GM19023 (cell line): ENCODE results near the gene ALDH9A1.
"Not testable (repeated sequence)": the region's sequence is repeated elsewhere in the genome, so short reads cannot be mapped to it uniquely, and the experiment has no call there.

Source experiments
- ATAC-seq: cut with Tn5 transposase; IDR thresholded peaks from one replicate; pipeline ENCODE4 v1.9.1; 2021; ENCODE audit warnings: mild to moderate bottlenecking, moderate library complexity; ENCODE audit not compliant: unreplicated experiment

The ALDH9A1 gene

DNA sequence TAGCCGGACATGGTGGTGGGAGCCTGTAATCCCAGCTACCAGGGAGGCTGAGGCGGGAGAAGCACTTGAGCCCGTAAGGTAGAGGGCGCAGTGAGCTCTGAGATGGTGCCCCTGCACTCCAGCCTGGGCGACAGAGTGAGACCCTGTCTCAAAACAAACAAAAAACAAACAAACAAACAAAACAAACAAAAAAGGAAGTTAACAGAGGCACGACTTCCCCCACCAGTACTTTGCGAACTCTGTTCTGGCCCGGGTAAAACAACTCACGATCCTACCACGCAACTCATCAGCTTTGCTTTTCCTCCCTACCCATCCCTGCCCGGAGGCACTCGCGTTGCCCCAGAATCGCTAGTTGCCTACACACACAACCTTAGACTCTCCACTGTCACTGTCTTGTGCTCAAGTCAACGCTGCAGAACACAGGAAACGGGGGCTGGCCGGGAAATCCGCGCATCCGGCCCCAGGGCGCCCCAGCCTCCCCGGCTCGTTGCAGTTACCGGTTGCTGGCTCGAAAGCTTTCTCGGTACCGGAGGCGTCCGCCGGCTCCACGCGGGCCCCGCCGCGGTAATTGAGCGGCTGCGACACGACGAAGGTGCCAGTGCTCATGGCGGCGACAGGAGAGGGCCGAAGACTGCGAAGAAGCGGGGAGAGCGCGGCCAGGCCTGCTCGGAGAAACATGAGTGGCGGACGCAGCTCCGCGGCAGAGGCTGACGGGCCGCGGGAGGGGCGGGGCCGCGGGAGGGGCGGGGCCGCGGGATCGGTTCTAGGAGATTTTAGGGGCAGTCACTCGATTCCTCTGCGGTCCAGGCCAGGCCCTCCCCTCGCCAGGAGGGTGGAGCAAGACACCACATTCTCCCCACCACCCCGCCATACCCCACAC is at the start of gene ALDH9A1:
Gene ALDH9A1 (minus strand): TSS at position 682 of the 880 bp plus-strand sequence. CDS start 4 bp downstream, at position 678.
- ATAC-seq = peak; percentile 95

GRCh38 chr1:165747632-165748447 is 49.5 kb upstream of the ALDH9A1 start:
- ATAC-seq = no peak

DNA sequence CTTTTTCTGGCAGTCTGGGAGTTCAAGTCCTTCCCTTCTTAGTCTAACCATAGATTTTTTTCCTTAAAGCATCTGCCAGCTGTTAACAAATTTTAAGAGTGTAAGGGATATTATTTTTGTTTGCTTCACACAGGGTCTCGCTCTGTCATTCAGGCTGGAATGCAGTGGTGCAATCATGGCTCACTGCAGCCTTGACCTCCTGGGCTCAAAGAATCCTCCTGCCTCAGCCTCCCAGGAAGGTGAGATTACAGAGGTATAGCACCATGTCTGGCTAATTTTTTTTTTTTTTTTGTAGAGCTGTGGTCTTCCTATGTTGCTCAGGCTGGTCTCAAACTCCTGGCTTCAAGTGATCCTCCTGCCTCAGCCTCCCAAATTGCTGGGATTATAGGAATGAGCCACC is 46.6 kb upstream of the ALDH9A1 start:
- ATAC-seq = not testable (repeated sequence)

- no peak for ATAC-seq
Measured at GRCh38 chr1:165742194-165742593, 43.8 kb upstream of the ALDH9A1 start.

DNA sequence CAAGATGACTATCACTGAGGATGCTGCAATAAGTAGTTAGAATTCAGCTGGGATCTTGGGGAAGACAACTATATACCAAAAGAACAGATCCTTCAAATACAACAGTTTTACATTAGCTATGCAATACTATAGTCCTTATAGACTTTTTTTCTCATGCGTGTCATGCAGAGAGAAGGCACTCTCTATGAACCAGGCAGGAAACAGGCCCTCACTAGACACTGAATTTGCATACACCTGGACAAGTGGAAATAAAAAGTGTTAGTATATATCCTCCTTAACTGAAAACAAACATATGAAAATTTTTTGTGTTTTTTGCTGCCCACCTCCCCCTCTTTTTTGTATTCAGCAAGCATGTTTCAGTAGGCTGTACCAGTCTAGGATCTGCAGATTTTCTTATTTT is 40.4 kb upstream of the ALDH9A1 start:
- ATAC-seq = peak; percentile 98

DNA sequence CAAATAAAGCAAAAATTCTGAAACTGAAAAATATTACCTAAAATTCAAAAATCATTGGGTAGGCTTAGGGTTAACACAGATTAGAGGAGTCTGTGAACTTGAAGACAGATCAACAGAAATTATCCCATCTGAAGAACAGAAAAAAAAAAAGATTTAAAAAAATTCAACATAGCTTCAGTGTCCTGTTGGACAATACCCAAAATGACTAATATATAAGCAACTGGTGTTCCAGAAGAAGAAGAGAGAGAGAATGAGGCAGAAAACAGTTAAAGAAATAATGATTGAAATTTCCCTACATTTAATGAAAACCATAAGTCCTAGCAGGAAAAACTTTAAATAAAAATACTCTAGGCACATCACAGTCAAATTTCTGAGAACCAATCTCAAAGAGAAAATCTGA is 38.8 kb upstream of the ALDH9A1 start:
- no peak for ATAC-seq

DNA sequence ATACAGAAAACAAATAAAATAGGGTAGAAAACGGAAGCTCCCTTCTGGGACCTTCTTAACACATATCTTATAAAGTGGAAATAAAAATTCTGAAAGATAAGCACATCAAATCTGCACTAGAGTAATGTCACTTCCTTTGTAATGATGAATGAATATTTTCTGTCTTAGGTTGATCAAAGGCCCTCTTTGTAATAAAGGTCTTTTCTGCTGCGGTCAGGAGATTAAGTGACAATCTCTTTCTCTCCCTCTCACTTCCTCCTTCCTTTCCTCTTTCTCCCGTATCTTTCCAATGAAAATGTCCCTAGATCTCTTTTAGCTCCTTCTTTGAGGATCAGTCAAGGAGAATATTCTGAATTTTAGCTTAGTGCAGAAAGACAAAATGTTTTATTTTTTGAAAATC is 36.5 kb upstream of the ALDH9A1 start:
- no peak for ATAC-seq

- no peak for ATAC-seq
Measured at GRCh38 chr1:165726841-165727240, 28.5 kb upstream of the ALDH9A1 start.

DNA sequence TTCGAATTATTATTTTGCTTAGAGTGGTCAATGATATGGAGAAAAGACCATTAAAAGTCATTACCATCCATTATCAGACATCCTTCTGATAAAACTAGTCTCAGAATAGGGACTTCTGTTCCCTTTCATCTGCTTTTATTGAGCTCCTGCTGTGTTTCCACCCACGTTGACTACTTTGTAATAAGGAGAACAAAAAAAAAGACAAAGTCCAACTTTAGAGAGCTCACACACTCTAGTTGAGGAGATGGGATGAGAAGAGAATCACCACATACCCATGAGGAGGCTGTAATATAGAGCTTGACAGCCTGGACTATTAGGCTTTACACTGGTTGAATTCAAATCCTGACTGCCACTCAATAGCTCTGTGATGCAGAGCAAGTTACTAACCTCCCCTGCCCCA is 27.8 kb upstream of the ALDH9A1 start:
- ATAC-seq = no peak

DNA sequence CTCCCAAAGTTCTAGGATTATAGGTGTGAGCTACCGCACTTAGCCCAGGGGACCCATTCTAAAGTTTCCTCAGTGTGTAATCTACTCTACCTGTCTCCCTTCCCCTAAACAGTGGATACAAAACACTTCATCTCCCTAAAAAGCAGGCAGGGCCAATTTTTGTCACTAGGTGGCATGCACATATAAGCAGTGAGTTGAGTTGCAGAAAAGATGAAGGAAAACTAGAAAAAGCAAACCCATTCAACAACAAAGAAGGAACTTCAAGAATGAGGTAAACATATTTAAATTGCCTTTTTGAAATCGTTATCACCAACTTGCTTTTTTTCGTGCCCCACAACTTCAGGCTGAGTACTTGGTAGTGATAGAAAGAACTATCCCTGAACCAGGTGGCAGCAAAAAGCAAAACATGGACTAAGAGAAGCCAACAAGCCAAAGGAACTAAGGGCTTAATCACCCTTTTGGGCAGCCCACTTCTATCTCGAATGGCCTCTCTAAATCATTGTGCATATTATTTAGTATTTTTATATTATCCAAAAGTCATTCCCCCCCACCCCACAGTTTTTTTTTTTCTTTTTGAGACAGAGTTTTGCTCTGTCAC is 19.7 kb upstream of the ALDH9A1 start:
- no peak for ATAC-seq

DNA sequence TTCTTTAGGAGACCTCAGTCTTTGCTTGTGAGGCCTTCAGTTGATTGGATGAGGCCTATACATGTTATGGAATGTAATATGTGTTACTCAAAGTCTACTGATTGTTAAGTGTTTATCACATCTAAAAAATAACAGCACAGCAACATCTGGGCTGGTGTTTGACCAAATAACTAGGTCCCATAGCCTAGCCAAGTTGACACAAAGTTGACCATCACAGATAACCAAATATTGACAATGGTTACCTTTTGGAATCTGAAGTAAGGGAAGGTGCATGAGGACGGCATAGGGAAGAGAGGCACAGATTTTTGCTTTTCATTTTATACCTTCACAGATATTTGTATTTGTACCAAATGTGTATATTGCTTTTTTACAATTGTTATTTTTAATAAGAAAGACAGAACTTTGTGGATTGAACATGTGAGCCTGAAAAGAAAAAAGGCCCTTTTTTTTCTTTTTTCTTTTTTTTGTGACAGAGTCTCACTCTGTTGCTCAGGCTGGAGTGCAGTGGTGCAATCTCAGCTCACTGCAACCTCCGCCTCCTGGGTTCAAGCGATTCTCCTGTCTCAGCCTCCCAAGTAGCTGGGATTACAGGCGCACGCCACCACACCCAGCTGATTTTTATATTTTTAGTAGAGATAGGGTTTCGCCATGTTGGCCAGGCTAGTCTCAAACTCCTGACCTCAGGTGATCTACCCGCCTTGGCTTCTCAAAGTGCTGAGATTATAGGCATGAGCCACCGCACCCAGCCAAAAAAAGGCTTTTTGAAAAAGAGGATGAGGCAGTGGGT is 18.1 kb upstream of the ALDH9A1 start:
- ATAC-seq = not testable (repeated sequence)

DNA sequence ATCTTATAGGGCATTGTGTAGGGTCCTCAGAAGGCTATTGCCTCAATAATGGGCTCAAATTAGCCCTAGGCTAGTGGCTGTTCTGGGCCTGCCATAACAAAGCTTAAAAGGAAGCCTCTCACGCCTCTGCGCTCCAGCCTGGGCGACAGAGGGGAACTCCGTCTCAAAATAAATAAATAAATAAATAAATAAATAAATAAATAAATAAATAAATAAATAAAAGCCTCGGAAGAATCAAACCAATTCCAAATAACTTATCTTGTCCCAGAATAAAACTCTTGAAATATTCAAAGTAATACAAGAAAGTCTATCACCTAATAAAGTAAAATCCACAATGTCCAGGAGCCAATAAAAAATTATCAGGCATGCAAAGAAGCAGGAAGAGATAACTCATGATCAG is 14.4 kb upstream of the ALDH9A1 start:
- no peak for ATAC-seq

- no peak for ATAC-seq
Measured at GRCh38 chr1:165707984-165708706, 9.8 kb upstream of the ALDH9A1 start.

- no peak for ATAC-seq
Measured at GRCh38 chr1:165703648-165704047, 5.3 kb upstream of the ALDH9A1 start.

DNA sequence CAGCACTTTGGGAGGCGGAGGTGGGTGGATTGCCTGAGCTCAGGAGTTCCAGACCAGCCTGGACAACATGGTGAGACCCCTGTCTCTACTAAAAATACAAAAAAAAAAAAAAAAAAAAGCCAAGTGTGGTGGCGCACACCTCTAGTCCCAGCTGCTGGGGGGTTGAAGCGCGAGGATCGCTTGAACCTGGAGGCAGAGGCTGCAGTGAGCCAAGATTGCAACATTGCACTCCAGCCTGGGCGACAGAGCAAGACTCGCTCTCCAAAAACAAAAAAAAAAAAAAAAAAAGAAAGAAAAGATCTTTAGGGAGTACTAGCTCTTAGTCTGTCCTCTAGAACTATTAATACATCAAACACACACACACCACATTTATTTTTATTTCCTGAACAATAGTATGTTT is 3.6 kb upstream of the ALDH9A1 start:
- ATAC-seq = not testable (repeated sequence)

DNA sequence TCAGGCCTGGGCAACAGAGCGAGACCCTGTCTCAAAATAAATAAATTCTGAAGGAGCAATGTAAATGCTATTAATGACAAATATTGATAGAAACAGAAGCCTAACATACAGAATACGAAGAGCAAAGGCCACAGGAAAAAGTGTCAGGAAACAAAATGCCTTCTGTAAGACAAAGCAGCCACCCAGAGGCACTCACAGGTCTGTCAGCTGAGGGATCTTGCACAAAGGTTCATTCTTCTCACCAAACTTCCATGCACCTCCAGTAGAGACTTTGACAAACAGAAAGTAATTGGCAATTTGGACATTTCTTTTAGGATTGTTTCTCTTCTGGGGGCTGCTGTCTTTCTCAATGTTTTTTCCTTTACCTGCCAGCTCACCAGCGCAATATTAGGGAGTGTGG is 1.2 kb upstream of the ALDH9A1 start:
- no peak for ATAC-seq

- peak; percentile 8 for ATAC-seq
Measured at GRCh38 chr1:165698761-165699052, 345 bp upstream of the ALDH9A1 start.

DNA sequence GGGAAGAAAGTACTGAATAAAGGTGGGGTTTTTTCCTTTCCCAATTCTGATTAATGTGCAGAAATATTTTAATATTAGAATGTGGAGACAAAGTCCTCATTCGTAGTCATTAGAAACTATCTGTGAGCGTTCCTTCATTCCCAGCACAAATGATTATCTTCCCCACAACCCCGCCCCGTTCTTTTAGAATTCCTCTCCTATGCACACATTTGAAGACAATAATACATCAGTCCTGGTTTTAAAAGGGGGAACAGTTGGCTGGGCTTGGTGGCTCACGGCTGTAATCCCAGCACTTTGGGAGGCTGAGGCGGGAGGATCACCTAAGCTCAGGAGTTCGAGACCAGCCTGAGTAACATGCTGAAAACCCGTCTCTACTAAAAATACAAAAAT is 876 bp downstream of the ALDH9A1 start:
- ATAC-seq = no peak

GRCh38 chr1:165696625-165697100 is 1.7 kb downstream of the ALDH9A1 start:
- no peak for ATAC-seq

- ATAC-seq = no peak
Measured at GRCh38 chr1:165695031-165695430, 3.3 kb downstream of the ALDH9A1 start.
